Measurements from ENCODE around the gene ZNF385C.

The ZNF385C gene

GRCh38 chr17:42122371-42123303 is 24.4 kb upstream of the ZNF385C start, which contains the start of gene HSPB9:
Gene HSPB9 (plus strand): TSS chr17:42122804. CDS start chr17:42122851, 47 bp downstream.
- DNase-seq, result no peak

- DNase-seq, result peak; percentile 59
These were observed 22.8 kb upstream of the ZNF385C start, which contains the start of gene KAT2A for GRCh38 chr17:42120770-42121769. Gene KAT2A (minus strand): TSS chr17:42121367. CDS start chr17:42121304, 63 bp downstream.

- DNase-seq, result no peak
These were observed 22.0 kb upstream of the ZNF385C start for GRCh38 chr17:42120161-42120769.

GRCh38 chr17:42119301-42119700 is 21.0 kb upstream of the ZNF385C start:
- DNase-seq, result no peak

- DNase-seq, result no peak
These were observed 20.3 kb upstream of the ZNF385C start for GRCh38 chr17:42118545-42118944.

- DNase-seq, result no peak
These were observed 19.8 kb upstream of the ZNF385C start for GRCh38 chr17:42118126-42118510.

GRCh38 chr17:42117397-42118125 is 19.3 kb upstream of the ZNF385C start:
- DNase-seq, result no peak

GRCh38 chr17:42116705-42117396 is 18.6 kb upstream of the ZNF385C start:
- DNase-seq, result peak; percentile 52

GRCh38 chr17:42114118-42114517 is 15.8 kb upstream of the ZNF385C start:
- no peak for DNase-seq

- DNase-seq, result no peak
These were observed 15.2 kb upstream of the ZNF385C start for GRCh38 chr17:42113293-42114069.

GRCh38 chr17:42112552-42113176 is 14.4 kb upstream of the ZNF385C start, which contains the start of gene DHX58:
Gene DHX58 (minus strand): TSS chr17:42112714. CDS start chr17:42111892, 822 bp downstream.
- DNase-seq, result peak; percentile 58

- DNase-seq, result no peak
These were observed 13.7 kb upstream of the ZNF385C start for GRCh38 chr17:42111871-42112551.

GRCh38 chr17:42111265-42111636 is 13.0 kb upstream of the ZNF385C start:
- DNase-seq, result no peak

- DNase-seq, result no peak
These were observed 12.3 kb upstream of the ZNF385C start for GRCh38 chr17:42110301-42111264.

GRCh38 chr17:42109086-42109485 is 10.8 kb upstream of the ZNF385C start:
- DNase-seq, result no peak

- DNase-seq, result no peak
These were observed 9.6 kb upstream of the ZNF385C start for GRCh38 chr17:42107597-42108576.

GRCh38 chr17:42107124-42107523 is 8.9 kb upstream of the ZNF385C start:
- DNase-seq, result no peak
